NCI-H446 (cell line): Measurements from ENCODE around the gene EFTUD2.
"Not testable (repeated sequence)": the region's sequence is repeated elsewhere in the genome, so short reads cannot be mapped to it uniquely, and the experiment has no call there.

ENCODE experiments used
- DNase-seq, 2 experiments: peaks; one replicate each; lab custom pipeline; 2025; lab: John Stamatoyannopoulos, UW

EFTUD2 gene

GRCh38 chr17:44848961-44849489 lies 50.2 kb downstream of the EFTUD2 start:
- DNase-seq = no peak

- DNase-seq = no peak
Observed at GRCh38 chr17:44848257-44848795, 50.9 kb downstream of the EFTUD2 start.

- DNase-seq = peak in 1 of 2 experiments; percentile 3
Observed at GRCh38 chr17:44847586-44847985, 51.7 kb downstream of the EFTUD2 start, which contains the start of gene HIGD1B. Gene HIGD1B, plus strand, starts transcription at chr17:44847883. Its CDS starts 270 bp downstream, at chr17:44848153.

- no peak for DNase-seq
Observed at GRCh38 chr17:44846206-44846605, 53.0 kb downstream of the EFTUD2 start.

- DNase-seq = no peak
Observed at GRCh38 chr17:44844390-44844830, 54.8 kb downstream of the EFTUD2 start.

- DNase-seq = no peak
Observed at GRCh38 chr17:44842748-44843147, 56.5 kb downstream of the EFTUD2 start.

- DNase-seq = no peak
Observed at GRCh38 chr17:44840936-44841335, 58.3 kb downstream of the EFTUD2 start.

GRCh38 chr17:44840274-44840673 lies 59.0 kb downstream of the EFTUD2 start:
- no peak for DNase-seq

GRCh38 chr17:44837196-44837595 lies 62.0 kb downstream of the EFTUD2 start:
- no peak for DNase-seq

- DNase-seq = no peak
Observed at GRCh38 chr17:44832805-44833204, 66.4 kb downstream of the EFTUD2 start.

- DNase-seq = no peak
Observed at GRCh38 chr17:44831371-44831770, 67.9 kb downstream of the EFTUD2 start.

GRCh38 chr17:44830359-44831288 lies 68.6 kb downstream of the EFTUD2 start:
- DNase-seq = no peak

GRCh38 chr17:44829523-44830358 lies 69.5 kb downstream of the EFTUD2 start, which contains the start of gene GJC1:
Gene GJC1, minus strand, starts transcription at chr17:44830287. Its CDS starts 24,470 bp downstream, at chr17:44805817.
- peak in 1 of 2 experiments; percentile 35 for DNase-seq

GRCh38 chr17:44828919-44829522 lies 70.2 kb downstream of the EFTUD2 start:
- no peak for DNase-seq

GRCh38 chr17:44827863-44828262 lies 71.4 kb downstream of the EFTUD2 start:
- no peak for DNase-seq

- no peak for DNase-seq
Observed at GRCh38 chr17:44826123-44826790, 73.0 kb downstream of the EFTUD2 start.

- not testable (repeated sequence) for DNase-seq
Observed at GRCh38 chr17:44825236-44825635, 74.0 kb downstream of the EFTUD2 start.

- DNase-seq = peak; percentile 85 to 94
Observed at GRCh38 chr17:44820631-44821212, 78.5 kb downstream of the EFTUD2 start.

- DNase-seq = not testable (repeated sequence)
Observed at GRCh38 chr17:44818508-44818907, 80.7 kb downstream of the EFTUD2 start.

GRCh38 chr17:44812263-44812662 lies 87.0 kb downstream of the EFTUD2 start:
- no peak for DNase-seq
